Neural cell (in vitro differentiated cells): ENCODE results near the gene ZNF22. TPM values are rescaled to one million over a fixed set of nuclear protein-coding genes. Genes with fewer than 3 reads are reported as not detected.

Experiments
- H2AFZ ChIP-seq: fragments of 200-600, 300-800 bp; sonication (generic), shearing (Covaris generic); 2 replicates; pipeline ENCODE4 v1.6.0; 2014; ENCODE audit warnings: low read depth, mild to moderate bottlenecking, antibody characterized with exemption, low read length, moderate library complexity
- H3F3A ChIP-seq: fragments of 200-600 bp; shearing (Covaris generic); 2 replicates; pipeline ENCODE4 v1.6.1; 2016; ENCODE audit warnings: mild to moderate bottlenecking, moderate library complexity, mixed read lengths, antibody characterized with exemption, low read length; ENCODE audit not compliant: insufficient read depth, poor library complexity, severe bottlenecking
- H3K27ac ChIP-seq: fragments of 200-600, 300-800 bp; sonication (generic), shearing (Covaris generic); 2 replicates; pipeline ENCODE4 v1.5.1; 2014; ENCODE audit warnings: mild to moderate bottlenecking, low read length, moderate library complexity
- H3K27me3 ChIP-seq: fragments of 300-800, 200-600 bp; sonication (generic), shearing (Covaris generic); 2 replicates; pipeline ENCODE4 v1.6.0; 2014; ENCODE audit warnings: mild to moderate bottlenecking, low read depth, low read length, moderate library complexity; ENCODE audit not compliant: insufficient read depth
- H3K36me3 ChIP-seq: fragments of 300-800, 200-600 bp; sonication (generic), shearing (Covaris generic); 2 replicates; pipeline ENCODE4 v1.5.1; 2014; ENCODE audit warnings: mild to moderate bottlenecking, antibody characterized with exemption, low read length, moderate library complexity; ENCODE audit not compliant: insufficient read depth
- H3K4me2 ChIP-seq: fragments of 300-800, 200-600 bp; sonication (generic), shearing (Covaris generic); 2 replicates; pipeline ENCODE4 v1.6.0; 2014; ENCODE audit warnings: mild to moderate bottlenecking, low read length
- H3K4me3 ChIP-seq: fragments of 300-800, 200-600 bp; sonication (generic), shearing (Covaris generic); 2 replicates; pipeline ENCODE4 v1.5.1; 2014; ENCODE audit warnings: mild to moderate bottlenecking, low read length, moderate library complexity
- H3K79me2 ChIP-seq: fragments of 200-600 bp; shearing (Covaris generic); replicated peaks from 2 replicates; pipeline ENCODE4 v1.6.0; 2014; ENCODE audit warnings: mild to moderate bottlenecking, low read length, moderate library complexity; ENCODE audit not compliant: insufficient read depth
- H3K9ac ChIP-seq: fragments of 300-800, 200-600 bp; sonication (generic), shearing (Covaris generic); 2 replicates; pipeline ENCODE4 v1.6.1; 2016; ENCODE audit warnings: mild to moderate bottlenecking, low read length, mixed read lengths
- H3K9me2 ChIP-seq: fragments of 200-600 bp; shearing (Covaris generic); 2 replicates; pipeline ENCODE4 v1.6.1; 2016; ENCODE audit warnings: mild to moderate bottlenecking, low read length, mixed read lengths; ENCODE audit not compliant: insufficient read depth
- H3K9me3 ChIP-seq: fragments of 200-600, 300-800 bp; sonication (generic), shearing (Covaris generic); 2 replicates; pipeline ENCODE4 v1.6.1; 2016; ENCODE audit warnings: mild to moderate bottlenecking, mixed run types, low read length, moderate library complexity, mixed read lengths
- H4K20me1 ChIP-seq: fragments of 200-600 bp; shearing (Covaris generic); 2 replicates; pipeline ENCODE4 v1.6.1; 2016; ENCODE audit warnings: mild to moderate bottlenecking, mixed run types; ENCODE audit not compliant: insufficient read depth
- CTCF ChIP-seq: fragments of 450-650 bp; IDR thresholded peaks from 2 replicates; pipeline ENCODE4 v1.5.1; 2014; ENCODE audit warnings: antibody characterized with exemption, mild to moderate bottlenecking, moderate library complexity; ENCODE audit not compliant: poor library complexity, severe bottlenecking
- EP300 ChIP-seq: fragments of 450-650 bp; conservative IDR thresholded peaks from 2 replicates; pipeline ENCODE4 v1.6.1; 2014; ENCODE audit warnings: antibody characterized with exemption, mild to moderate bottlenecking, moderate library complexity; ENCODE audit not compliant: poor library complexity, severe bottlenecking
- EZH2 ChIP-seq: fragments of 200-600, 300-800 bp; shearing (Covaris generic), sonication (generic); IDR thresholded peaks from 2 replicates; pipeline ENCODE4 v1.6.1; 2014; ENCODE audit warnings: antibody characterized with exemption, low read length, borderline replicate concordance, mild to moderate bottlenecking; ENCODE audit not compliant: insufficient read depth, poor library complexity, severe bottlenecking
- MXI1 ChIP-seq: fragments of 450-650 bp; conservative IDR thresholded peaks from 2 replicates; pipeline ENCODE4 v1.6.1; 2014; ENCODE audit warnings: antibody characterized with exemption, mild to moderate bottlenecking; ENCODE audit not compliant: poor library complexity, severe bottlenecking
- POLR2AphosphoS5 ChIP-seq: IDR thresholded peaks from 2 replicates; pipeline ENCODE4 v1.6.1; 2012
- RAD21 ChIP-seq: fragments of 450-650 bp; conservative IDR thresholded peaks from 2 replicates; pipeline ENCODE4 v1.6.1; 2014; ENCODE audit warnings: antibody characterized with exemption, mild to moderate bottlenecking, moderate library complexity
- REST ChIP-seq: IDR thresholded peaks from 2 replicates; pipeline ENCODE4 v1.6.1; 2012; ENCODE audit warnings: borderline replicate concordance
- SMC3 ChIP-seq: fragments of 450-650 bp; conservative IDR thresholded peaks from 2 replicates; pipeline ENCODE4 v1.6.1; 2014; ENCODE audit warnings: antibody characterized with exemption, mild to moderate bottlenecking, moderate library complexity; ENCODE audit not compliant: poor library complexity
- TAF1 ChIP-seq: IDR thresholded peaks from 2 replicates; pipeline ENCODE4 v1.6.1; 2012; ENCODE audit warnings: low read depth
- polyA plus RNA-seq: library from polyadenylated mRNA; depleted of rRNA; stranded (reverse); fragments of >200 nt; gene quantifications from 2 replicates; pipeline ENCODE4 v1.2.3, GENCODE V29; 2014

Gene ZNF22
- polyA plus RNA-seq, 1 donor from 2014 or later, result 32.9 TPM

- no peak overlapping the region for H3K4me2 ChIP-seq
- no peak overlapping the region for H3K27ac ChIP-seq
- H3K9ac ChIP-seq, result no peak overlapping the region
- H3K9me3 ChIP-seq, result no peaks in the 10 kb centered on the region
- H3F3A ChIP-seq, result no peaks in the 10 kb centered on the region
- no peaks in the 10 kb centered on the region for H3K27me3 ChIP-seq
- TF ChIP-seq TAF1, result no peak
- no peak for TF ChIP-seq MXI1
- no peak for TF ChIP-seq RAD21
- TF ChIP-seq POLR2AphosphoS5, result no peak
- no peak for TF ChIP-seq EP300
- no peak for TF ChIP-seq SMC3
- no peak for TF ChIP-seq CTCF
- TF ChIP-seq REST, result no peak
- TF ChIP-seq EZH2, result no peak
- H3K9me2 ChIP-seq, result no peaks in the 10 kb centered on the region
- no peaks in the 10 kb centered on the region for H3K79me2 ChIP-seq
- H3K36me3 ChIP-seq, result no peaks in the 10 kb centered on the region
- no peak overlapping the region for H3K4me3 ChIP-seq
- no peaks in the 10 kb centered on the region for H4K20me1 ChIP-seq
- H2AFZ ChIP-seq, result no peak overlapping the region
Measured at GRCh38 chr10:44961230-44961571, 39.5 kb upstream of the ZNF22 start.

GRCh38 chr10:44961931-44962750 lies 38.6 kb upstream of the ZNF22 start:
- no peak overlapping the region for H2AFZ ChIP-seq
- no peak overlapping the region for H3K4me3 ChIP-seq
- H4K20me1 ChIP-seq, result no peaks in the 10 kb centered on the region
- H3K27ac ChIP-seq, result no peak overlapping the region
- no peaks in the 10 kb centered on the region for H3K9me2 ChIP-seq
- no peak overlapping the region for H3K4me2 ChIP-seq
- no peaks in the 10 kb centered on the region for H3F3A ChIP-seq
- no peak overlapping the region for H3K9ac ChIP-seq
- no peaks in the 10 kb centered on the region for H3K36me3 ChIP-seq
- H3K27me3 ChIP-seq, result no peaks in the 10 kb centered on the region
- TF ChIP-seq SMC3, result no peak
- TF ChIP-seq CTCF, result no peak
- no peak for TF ChIP-seq MXI1
- TF ChIP-seq TAF1, result no peak
- H3K9me3 ChIP-seq, result no peaks in the 10 kb centered on the region
- no peaks in the 10 kb centered on the region for H3K79me2 ChIP-seq
